ENCODE results near the gene DCX.
A peak's percentile ranks its signal among the peaks of the same experiment; 100 is the strongest.
"Not testable (repeated sequence)": the region's sequence is repeated elsewhere in the genome, so short reads cannot be mapped to it uniquely, and the experiment has no call there.

Gene DCX

DNA sequence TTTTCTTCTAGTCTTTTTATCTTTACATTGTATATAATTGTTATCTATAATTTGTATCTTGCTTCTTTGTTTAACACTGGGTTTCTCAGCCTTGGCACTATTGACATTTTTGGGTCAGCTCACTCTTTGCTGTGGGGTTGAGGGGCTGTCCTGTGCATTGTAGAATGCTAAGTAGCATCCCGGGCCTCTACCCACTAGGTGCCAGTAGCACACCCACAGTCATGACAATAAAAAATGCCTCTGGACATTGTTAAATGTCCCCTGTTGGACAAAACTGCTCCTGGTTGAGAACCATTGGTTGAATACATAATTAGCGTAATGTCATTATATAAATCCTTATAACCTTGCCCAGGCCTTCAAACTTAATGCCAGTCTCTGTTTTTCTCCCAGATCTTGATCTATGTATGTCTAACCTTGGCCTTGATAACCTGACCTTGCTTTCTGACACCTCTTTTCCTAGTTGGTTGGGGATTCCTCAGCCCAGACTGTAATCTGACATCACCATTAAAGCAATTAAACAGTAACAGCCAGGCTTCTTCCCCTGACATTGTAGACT, 46.1 kb downstream of the DCX start:
- no peak for DNase-seq

DNA sequence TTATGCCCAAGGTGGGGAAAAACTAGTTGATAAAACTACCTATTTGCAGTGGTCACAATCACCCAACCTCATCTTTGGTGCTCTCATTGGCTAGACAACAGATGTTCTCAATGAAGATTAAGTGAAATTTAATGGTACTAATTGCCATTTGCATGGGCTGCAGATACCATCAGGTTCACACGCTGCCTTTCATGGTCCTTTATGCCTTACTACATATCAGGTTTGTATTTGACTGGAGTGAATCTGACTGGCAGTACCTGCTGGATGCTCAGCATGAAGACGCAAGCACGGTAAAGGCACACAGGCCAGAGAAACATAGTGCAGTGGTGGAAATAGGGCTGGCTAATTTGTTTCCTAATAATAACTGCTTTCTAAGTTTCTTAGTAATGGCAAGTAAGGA, 48.3 kb downstream of the DCX start:
- DNase-seq, result no peak

DNA sequence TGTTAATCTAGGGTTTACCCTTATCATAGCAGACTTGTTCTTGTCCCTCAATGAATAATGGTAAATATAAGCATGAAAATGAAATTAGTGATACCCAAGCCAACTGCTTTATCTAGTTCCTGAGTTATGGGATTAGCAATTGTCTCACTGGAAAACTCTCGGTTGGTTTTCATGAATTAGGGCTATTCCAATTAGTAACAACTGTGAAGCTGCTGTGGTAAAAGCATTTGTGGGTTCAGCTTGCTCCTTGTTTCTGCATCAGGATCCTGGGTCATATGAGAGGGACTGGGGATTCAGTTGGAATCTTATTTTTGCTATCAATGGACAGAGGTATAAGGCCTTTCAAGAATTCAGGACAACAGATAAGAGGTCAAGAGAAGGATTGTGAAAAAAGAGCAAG, 50.2 kb downstream of the DCX start:
- DNase-seq, result no peak

DNA sequence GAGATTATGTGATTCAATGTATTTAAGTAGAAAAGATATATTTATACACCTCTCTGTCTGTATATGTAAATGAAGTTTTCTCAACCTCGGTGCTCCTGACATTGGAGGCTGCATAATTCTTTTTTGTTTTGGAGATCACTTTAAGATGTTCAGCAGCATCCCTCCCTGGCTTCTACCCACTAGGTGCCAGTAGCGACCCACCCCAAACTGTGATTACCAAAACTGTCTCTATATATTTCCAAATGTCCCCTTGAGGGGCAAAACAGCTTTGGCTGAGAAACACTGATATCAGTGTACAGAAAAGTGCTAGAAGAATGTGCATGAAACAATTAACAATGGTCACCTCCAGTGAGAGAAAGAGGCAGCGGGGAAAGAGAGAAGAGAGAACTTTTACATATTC, 51.2 kb downstream of the DCX start:
- DNase-seq, result no peak

DNA sequence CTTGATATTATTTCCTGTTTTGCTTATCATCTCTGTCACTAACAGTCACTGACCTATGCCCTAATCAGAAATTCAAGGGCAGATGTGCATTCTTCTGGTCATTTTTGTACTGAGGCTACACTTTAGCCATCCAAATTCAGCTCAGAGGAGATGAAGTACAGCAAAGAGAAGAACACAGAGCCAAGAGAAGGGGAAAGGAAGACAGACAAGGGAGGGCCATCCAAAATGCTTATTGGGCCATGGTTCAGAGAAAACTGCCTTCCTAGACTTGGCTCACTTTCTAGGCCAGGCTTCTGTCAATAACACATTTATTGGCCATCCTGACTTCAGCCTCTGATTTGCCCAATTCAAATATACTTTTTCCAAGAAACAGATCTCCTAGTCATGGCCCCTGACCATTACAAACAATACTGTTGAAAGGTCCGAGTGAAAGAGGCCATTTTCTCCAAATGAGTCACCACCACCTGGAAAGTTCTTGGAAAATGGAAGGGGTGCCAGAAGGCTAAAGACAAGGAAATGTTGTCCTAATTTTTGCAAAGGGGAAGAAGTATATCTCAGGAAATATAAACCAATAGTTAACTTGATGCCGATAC, 56.4 kb downstream of the DCX start:
- no peak for DNase-seq

DNA sequence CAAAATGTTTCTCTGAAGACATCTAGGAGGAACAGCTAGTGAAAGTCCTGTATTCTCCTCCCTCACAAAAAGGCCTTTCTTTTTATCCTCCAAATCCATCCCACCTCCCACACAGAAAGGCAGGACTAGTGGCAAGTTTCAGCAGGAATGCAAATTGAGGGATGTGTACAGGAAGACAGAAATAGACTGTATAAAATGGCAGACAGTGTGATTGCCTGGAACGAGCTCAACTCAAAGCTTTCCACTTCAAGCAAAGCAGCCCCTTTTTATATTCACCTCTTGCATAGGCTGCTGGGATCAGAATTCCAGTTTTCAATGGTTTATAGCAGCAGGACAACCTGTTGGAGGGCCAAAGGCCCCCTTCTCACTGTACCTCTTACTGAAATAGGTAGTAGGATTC, 57.5 kb downstream of the DCX start:
- DNase-seq, result no peak

DNA sequence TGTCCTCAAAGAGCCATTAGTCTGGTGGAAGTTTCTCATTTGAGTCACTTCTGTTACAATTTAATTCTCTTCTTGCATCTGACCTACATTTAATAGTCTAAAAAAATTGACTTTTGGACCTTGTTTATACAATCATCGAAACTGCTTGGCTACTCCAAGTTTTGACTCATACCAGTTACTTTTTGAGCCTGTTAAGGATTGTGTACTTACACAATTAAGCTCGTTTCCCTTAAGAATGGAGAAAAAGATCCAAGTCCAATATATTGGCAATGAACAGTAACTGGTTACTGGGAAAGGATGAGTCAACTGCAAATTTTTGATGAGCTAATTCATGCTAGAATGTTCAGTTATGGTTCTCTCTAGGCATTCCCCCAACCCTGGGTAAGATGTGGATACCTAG, 58.2 kb downstream of the DCX start:
- DNase-seq, result no peak

DNA sequence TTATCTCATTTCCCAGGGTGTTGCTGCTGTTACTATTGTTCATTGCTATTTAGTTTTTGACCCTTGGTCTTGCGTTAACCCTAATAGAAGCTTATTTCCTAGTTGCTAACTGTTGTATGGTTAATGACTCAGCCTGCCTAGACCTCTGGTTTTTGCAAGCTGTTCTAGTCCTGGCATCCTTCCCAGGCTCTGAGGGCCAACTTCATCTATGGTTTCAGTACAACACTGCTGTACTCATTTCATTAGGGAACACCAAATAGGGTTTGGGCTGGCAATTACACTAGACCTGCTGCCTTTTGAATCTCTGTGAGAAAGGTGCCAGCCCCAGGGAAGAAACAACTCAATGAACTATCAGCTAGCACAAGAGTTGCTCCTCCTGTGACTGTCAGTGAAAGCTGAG, 59.6 kb downstream of the DCX start:
- peak; percentile 18 for DNase-seq

DNA sequence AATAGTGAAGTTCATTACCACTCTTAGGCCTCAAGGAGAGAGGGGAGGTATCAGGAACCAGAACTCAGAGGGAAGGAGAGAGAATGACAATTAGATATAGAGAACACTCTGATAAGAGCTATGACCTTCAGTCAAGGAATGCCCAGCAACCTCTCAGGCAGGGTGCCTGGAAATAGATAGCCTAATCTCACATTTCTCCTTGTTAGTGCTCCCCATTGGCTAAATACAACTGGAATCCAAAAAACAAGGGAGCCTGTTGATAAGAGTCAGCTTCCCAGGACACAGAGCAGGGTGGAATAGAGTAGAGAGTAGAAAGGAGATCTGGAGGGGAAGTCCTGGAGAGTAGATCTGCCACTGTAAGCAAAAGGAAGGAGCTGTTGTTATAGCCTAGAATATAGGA, 62.1 kb downstream of the DCX start:
- DNase-seq, result no peak

DNA sequence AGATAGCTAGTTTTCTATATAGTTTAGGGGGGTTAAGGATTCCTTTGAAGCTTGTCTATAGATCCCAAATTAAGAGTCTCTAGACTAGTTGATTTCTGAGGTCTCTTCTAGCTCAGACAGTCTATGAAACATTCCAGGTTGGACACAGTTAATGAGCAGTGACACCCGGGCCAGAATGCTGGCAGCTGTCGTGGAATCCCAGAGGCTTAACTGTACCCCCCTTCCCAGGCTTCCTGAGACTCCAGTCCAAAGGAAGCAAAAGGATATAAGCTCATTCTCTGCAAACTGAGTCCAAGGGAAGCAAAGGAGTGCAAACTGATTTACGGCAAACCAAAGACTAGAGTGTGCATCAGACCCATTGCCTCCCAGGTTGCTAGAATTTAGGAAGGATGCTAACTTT, 62.9 kb downstream of the DCX start:
- no peak for DNase-seq

DNA sequence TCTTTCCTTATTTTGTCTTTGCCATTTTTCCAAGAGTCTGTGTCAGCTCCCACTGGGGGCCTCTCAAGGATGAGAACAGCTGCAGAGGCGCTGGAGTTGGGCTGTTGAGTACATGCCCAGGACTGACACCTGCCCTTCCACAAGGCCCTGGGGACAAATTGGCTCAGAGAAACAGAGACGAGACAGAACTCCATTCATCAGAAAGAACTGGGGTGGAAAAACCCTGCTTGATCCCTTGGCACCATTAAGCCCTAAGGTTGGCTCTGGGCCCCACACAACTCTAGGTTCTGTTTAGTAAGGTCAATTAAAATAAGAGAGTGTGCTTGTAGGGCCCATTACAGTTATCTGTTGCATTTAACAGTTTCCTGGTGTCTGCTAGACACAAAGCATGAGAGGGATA, 63.6 kb downstream of the DCX start:
- no peak for DNase-seq

DNA sequence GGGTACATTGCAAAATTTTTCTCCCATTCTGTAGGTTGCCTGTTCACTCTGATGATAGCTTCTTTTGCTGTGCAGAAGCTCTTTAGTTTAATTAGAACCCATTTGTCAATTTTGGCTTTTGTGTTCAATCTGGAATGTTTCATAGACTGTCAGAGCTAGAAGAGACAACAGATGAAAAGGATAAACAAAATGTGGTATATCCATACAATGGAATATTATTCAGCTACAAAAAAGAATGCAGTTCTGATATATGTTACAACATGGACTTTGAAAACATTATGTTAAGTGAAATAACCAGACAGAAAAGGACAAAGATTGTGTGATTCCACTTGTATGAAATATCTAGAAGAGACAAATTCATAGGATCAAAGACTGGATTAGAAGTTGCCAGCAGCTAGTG, 65.8 kb downstream of the DCX start:
- not testable (repeated sequence) for DNase-seq

DNA sequence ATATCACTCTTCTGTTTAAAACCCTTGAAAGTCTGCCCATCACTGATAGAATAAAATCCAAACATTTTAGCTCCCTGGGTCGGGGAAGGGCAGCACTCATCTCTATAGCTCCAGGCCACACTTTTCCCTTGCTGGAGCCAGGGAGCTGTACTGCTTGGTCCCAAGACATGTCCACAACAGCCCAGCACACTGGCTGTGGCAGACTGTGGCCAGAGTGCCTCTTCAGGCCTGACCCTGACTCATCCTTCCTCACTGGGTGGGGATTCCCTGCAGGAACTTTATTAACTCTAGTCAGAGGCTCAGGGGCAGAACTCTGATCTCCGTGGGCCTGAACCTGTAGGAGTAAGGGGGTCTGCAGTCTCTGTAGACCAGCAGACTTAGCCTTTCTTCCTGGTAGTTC, 71.9 kb downstream of the DCX start:
- DNase-seq, result no peak

DNA sequence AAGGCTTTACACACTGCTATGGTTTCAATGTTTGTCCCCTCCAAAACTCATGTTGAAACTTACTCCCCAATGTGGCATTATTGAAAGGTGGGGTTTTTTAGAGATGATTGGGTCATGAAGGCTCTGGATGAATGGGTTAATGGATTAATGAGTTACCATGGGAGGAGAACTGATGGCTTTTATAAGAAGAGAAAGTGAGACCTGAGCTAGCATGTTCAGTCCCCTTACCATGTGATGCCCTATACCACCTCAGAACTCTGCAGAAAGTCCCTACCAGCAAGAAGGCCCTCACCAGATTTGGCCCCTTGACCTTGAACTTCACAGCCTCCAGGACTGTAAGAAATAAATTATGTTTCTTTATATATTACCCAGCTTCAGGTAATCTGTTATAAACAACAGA, 72.8 kb downstream of the DCX start:
- no peak for DNase-seq

DNA sequence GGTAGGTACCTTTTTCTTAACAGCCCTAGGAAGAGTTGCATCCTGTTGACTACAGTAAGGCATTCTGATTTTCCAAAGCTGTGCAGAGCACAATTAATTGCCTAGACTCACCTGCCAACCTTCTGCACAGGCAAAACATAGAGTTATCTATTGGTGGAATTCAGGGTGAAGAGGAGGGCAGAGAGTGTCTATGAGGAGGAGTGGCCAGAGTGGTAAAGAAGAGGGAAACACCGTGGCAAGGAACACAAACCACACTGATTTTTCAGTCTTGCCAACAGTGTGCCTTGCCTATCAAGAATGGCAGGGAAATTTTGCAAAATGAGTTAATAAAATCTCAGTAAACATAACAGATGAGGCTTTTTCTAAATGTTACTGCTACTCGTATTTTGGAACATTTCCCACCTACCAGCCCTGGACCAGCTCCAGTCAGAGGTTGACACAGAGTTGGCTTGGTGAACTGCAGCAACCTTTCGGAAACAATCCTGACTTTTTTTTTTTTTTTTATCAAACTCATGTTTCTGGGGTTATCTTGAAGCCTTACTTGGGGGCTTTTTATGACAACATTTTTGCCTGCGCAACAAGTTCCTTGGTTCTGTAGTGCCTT, 73.8 kb downstream of the DCX start:
- no peak for DNase-seq

DNA sequence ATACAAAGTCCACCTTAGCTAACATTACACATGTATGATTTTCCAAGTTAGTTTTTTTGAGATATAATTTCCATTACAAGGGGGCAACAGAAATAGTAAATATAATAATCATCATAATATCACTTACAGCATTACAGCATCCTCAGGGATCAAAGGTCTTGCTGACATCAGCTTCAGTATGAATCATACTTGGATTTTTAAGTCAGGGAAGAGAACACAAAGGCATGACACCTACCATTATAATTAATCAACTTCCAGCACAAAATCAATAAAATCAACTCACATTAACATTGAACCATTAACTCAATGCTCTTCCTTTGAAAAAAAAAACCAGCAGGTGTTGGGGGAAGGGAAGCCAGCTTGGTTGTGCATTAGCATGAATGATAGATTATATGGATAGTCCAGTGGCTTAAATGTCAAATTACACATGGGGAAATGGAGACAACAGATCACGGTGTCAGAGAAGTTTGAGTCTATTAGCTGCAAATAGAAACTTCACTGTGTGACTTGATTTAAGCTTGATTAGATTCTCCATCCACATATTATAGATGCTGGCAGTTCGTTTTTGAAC, 74.8 kb downstream of the DCX start:
- no peak for DNase-seq

DNA sequence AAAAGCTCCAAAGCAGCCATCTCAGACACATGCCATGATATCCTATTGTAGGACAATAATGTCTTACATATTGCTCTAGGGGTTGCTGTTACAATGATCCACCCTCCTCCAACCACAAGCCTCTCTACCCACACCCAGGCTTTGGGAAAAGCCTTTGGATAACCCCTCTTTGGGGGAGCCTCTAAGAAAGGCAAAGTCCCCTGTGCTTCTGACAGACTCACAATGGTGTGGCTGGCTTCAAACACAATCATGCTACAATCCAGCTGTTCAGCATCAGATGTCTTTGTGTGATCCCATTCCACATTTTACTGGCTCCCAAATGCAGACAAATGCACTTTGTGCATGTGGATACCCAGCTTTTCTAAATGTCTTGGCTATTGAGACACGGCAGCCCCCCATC, 75.9 kb downstream of the DCX start:
- no peak for DNase-seq

DNA sequence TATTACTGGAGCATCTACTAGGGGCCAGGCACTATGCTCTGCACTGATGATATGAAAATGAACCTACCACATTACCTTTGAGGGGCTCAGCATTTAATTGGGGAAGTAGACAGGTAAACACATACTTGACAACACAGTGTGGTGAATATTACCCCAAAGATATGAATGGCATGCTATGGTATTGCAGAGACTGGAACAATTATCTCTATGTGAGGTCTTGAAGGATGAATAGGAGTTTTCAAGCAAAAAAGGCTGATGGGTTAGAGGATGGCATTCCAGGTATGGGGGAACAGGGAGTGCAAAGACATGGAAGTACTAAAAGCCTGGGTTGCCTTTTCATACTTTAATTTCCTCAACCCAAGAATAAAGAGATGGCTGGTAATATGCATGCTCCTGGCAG, 82.6 kb downstream of the DCX start:
- no peak for DNase-seq

DNA sequence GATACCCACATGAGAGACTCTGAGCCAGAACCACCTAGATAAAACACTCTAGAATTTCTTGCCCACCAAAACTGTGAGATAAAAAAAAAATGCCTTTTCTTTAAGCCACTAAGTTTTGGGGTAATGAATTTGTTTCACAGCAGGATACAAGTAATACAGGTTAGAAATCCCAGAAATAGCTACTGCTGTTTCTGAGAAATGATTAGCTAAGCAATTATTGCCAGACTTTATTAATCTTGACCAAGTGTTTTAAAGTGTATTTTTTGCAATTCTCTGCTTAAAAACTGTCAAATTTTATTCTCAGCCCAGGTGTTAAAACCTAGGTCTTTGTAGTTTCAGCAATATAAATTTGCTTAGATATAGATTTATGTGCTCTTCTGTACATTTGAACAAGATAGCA, 83.1 kb downstream of the DCX start:
- DNase-seq, result no peak

DNA sequence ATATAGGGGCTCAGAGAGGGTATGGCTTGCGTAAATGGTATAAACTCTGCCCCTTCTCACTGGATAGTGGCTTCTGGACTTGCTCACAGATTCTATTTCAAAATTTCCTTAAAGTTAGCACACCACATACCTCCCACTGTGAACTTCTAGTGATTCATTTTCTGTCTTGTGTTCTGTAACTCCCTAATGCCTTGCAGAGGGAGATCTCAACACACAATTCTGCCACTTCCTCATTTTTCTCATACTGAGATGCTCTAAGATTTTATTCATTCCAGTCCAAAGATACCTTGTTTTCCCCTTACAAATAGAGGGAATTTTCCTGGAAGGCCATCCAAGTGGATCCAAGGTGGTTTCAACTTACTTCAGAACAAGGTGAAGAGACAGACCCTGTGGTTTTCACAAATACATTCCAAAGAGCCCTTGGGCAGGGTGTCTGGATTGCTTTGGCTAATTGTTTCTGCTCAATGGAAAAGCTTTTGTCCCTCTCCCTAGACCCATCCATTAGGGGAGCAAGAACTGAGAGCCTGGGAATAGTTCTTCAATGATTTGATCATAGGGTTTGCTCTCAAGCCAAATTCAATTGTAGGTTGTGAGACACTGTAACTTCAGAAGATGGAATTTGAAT, 89.6 kb downstream of the DCX start:
- DNase-seq, result peak; percentile 0

DNA sequence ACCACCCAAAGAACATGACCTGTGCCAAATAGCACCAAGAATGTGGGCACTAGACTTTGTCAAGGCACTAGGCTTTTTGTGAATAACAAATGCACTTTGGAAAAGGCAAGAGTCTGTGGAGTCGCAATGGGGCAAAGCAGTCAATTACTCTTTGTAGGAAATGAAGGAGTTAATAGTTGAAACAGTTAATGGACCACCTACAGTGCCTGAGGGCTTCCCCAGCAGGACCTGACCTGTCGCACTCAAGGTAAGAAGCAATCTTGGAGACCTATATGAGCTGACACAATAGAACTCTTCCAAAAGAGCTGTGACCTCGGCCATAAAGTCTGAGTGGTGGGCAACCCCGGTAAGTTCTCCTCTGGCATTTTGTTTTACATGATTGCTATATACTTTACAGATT, 92.5 kb downstream of the DCX start:
- no peak for DNase-seq

DNA sequence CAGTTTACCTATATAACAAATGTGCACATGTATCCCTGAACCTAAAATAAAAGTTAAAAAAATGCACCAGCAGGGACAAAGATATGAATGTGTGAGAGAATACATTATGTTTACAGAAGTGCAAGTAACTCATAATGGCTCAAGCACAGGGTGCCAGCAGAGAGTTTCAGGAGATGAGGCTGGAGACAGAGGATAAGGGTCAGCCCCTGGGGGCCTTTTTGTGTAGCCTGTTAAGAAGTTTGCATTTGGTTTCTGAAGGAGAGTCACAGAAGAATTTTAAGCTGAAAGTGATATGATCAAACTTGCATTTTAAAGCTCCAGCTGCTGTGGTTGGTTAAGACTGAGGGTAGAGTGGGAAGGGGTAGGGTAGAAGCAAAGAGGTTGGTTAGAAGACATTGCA, 93.1 kb downstream of the DCX start:
- no peak for DNase-seq

DNA sequence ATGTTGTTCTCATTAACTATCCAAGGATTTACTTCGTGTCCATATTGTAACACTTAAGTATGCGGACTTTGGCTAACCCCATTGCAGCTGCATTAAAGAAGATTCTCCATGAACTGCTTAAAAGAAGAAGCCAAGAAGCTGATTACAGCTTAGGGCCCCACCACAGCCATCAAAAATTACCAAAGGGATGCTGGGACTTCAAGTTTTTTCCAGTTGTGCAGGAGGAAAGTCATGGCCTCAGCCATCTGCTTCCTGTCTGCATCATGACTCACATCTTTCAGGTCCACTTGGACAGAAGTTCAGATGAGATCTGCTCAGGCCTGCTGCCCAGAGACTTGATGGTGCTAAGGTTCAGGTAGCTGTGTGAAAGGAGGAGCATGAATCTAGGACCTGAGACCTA, 102.9 kb downstream of the DCX start:
- DNase-seq, result no peak

DNA sequence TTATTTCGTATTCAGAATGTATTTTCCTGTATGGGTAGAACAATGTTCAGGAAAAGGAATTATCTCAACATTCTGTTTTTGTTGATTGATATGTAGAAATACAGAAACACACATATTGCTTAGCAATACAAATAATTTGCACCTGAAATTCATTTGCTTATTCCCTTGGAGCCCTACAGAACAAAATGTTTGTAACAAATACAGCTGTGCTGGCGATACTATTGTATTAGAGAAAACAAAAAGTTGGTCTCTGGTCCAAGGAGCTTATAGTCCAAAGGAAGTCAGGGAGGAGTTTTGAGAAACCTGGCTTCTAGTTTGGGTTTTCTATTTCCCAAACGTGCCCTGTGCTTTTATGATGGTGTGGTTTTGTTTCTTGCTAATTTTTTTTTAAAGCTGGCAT, 104.0 kb downstream of the DCX start:
- no peak for DNase-seq
